Lower lobe of right lung (tissue), 2 donors: ENCODE results near the gene MEMO1. TPM values are rescaled to one million over a fixed set of nuclear protein-coding genes. Genes with fewer than 3 reads are reported as not detected.

Source experiments
- ATAC-seq, 2 donors: fragments of 200-7000 bp; cut with Tn5 transposase; one replicate each; pipeline ENCODE4 v1.9.1; 2020 to 2022; ENCODE audit warnings: mild to moderate bottlenecking in 2 of 2, moderate library complexity in 2 of 2
- DNase-seq: peaks from one replicate; pipeline ENCODE4 v3.0.0-alpha.2; 2020
- H3K27ac ChIP-seq: fragments of 200-600 bp; one replicate; pipeline ENCODE4 v1.8.0; 2022
- H3K27me3 ChIP-seq: fragments of 200-600 bp; one replicate; pipeline ENCODE4 v1.8.0; 2022; ENCODE audit warnings: low read depth
- H3K36me3 ChIP-seq: fragments of 200-600 bp; one replicate; pipeline ENCODE4 v1.8.0; 2022; ENCODE audit warnings: mild to moderate bottlenecking
- H3K4me1 ChIP-seq: fragments of 200-600 bp; one replicate; pipeline ENCODE4 v1.8.0; 2022
- H3K4me3 ChIP-seq: fragments of 200-600 bp; one replicate; pipeline ENCODE4 v1.8.0; 2022; ENCODE audit warnings: mild to moderate bottlenecking
- H3K9me3 ChIP-seq: fragments of 200-600 bp; one replicate; pipeline ENCODE4 v1.8.0; 2022
- CTCF ChIP-seq: fragments of 200-600 bp; IDR thresholded peaks from one replicate; pipeline ENCODE4 v1.8.0; 2022; ENCODE audit warnings: antibody characterized with exemption, mild to moderate bottlenecking
- intact Hi-C: fragments of 100-400 bp; cut with DNase I; formaldehyde crosslinking; loops from one replicate; pipeline ENCODE4 v1.11.0; 2022
- total RNA-seq: library from RNA; stranded (reverse); fragmentation: NEBNext Ultra II Directional; extraction: Animal tissue kit (Norgen Biotek cat#: 25700); gene quantifications from one replicate; pipeline ENCODE4 v1.2.1, GENCODE V29; 2021
- donor health status: DM: no; HTN: yes; CAD: no; lungs with severe emphysema.

MEMO1 gene
- total RNA-seq, 1 donor from 2014 or later: 35.7 TPM

- intact Hi-C loops: no loop called here
- ATAC-seq (no peak), DNase-seq (no peak)
- Histone ChIP-seq H3K9me3 (no peaks in the 10 kb centered on the region), H3K36me3 (no peaks in the 10 kb centered on the region), H3K4me3 (no peak overlapping the region), H3K27me3 (no peaks in the 10 kb centered on the region), H3K4me1 (no peaks in the 10 kb centered on the region), H3K27ac (no peak overlapping the region)
- TF ChIP-seq CTCF: no peak
Measured at GRCh38 chr2:31932589-31932988, 78.2 kb downstream of the MEMO1 start.

- H3K27me3 ChIP-seq: no peaks in the 10 kb centered on the region
- H3K36me3 ChIP-seq: no peaks in the 10 kb centered on the region
- DNase-seq (no peak), ATAC-seq (no peak)
- H3K9me3 ChIP-seq: no peaks in the 10 kb centered on the region
- no peak for TF ChIP-seq CTCF
- H3K4me1 ChIP-seq: no peaks in the 10 kb centered on the region
- H3K4me3 ChIP-seq: no peak overlapping the region
- intact Hi-C loops: no loop called here
- H3K27ac ChIP-seq: no peak overlapping the region
Measured at GRCh38 chr2:31931916-31932315, 78.9 kb downstream of the MEMO1 start.

- ATAC-seq (no peak), DNase-seq (no peak)
- Histone ChIP-seq H3K4me1 (no peaks in the 10 kb centered on the region), H3K36me3 (peaks cover 13% of the 10 kb centered on the region), H3K9me3 (no peaks in the 10 kb centered on the region), H3K27ac (no peak overlapping the region), H3K27me3 (no peaks in the 10 kb centered on the region), H3K4me3 (no peak overlapping the region)
- intact Hi-C loops: no loop called here
- TF ChIP-seq CTCF: no peak
Measured at GRCh38 chr2:31925517-31925916, 85.3 kb downstream of the MEMO1 start.

GRCh38 chr2:31923662-31924061, 87.1 kb downstream of the MEMO1 start:
- ATAC-seq: no peak
- no peaks in the 10 kb centered on the region for H3K4me1 ChIP-seq
- no peak overlapping the region for H3K27ac ChIP-seq
- no peak overlapping the region for H3K4me3 ChIP-seq
- peaks cover 13% of the 10 kb centered on the region for H3K36me3 ChIP-seq
- H3K9me3 ChIP-seq: no peaks in the 10 kb centered on the region
- H3K27me3 ChIP-seq: no peaks in the 10 kb centered on the region
- TF ChIP-seq CTCF: no peak
- DNase-seq: no peak
- intact Hi-C loops: no loop called here

- H3K27me3 ChIP-seq: no peaks in the 10 kb centered on the region
Measured at GRCh38 chr2:31922542-31923408, 88.0 kb downstream of the MEMO1 start.

More at GRCh38 chr2:31922542-31923408, 88.0 kb downstream of the MEMO1 start:
- ATAC-seq (no peak), DNase-seq (no peak)
- H3K4me3 ChIP-seq: no peak overlapping the region
- H3K36me3 ChIP-seq: peaks cover 20% of the 10 kb centered on the region
- no peak overlapping the region for H3K27ac ChIP-seq
- TF ChIP-seq CTCF: no peak
- intact Hi-C loops: no loop called here
- H3K4me1 ChIP-seq: no peaks in the 10 kb centered on the region
- no peaks in the 10 kb centered on the region for H3K9me3 ChIP-seq
